Endothelial cell of umbilical vein (primary cell): ENCODE results near the gene APC2. TPM values are rescaled to one million over a fixed set of nuclear protein-coding genes. Genes with fewer than 3 reads are reported as not detected.

Source experiments
- BruUV-seq: library from RNA; stranded (reverse); fragments of 400-500 nt; replicated peaks from 2 replicates; lab custom pipeline; 2021; lab: Mats Ljungman, UMichigan
- CTCF ChIA-PET: fragments of 300-600, 350-600 bp; sonication (Branson Sonifier 250); formaldehyde crosslinking; loops from one replicate; lab custom pipeline; 2021; ENCODE audit warnings: antibody characterized with exemption, inconsistent platforms; lab: Charles Lee
- POLR2A ChIA-PET: fragments of 300-600, 350-600 bp; sonication (Branson Sonifier 250); formaldehyde crosslinking; loops from one replicate; lab custom pipeline; 2021; ENCODE audit warnings: antibody characterized with exemption, inconsistent platforms; lab: Charles Lee
- DNase-seq: peaks from one replicate; pipeline ENCODE4 v3.0.0-alpha.2; 2011; ENCODE audit warnings: low read depth, low spot score
- FAIRE-seq: peaks from 2 replicates; lab custom pipeline; 2011; peaks lifted over from hg19 to GRCh38; lab: Jason Lieb, UNC
- H2AFZ ChIP-seq: 2 replicates; pipeline ENCODE4 v1.6.0; 2012; ENCODE audit warnings: low read depth, low read length, control low read depth, inconsistent platforms
- H3K27ac ChIP-seq: 2 replicates; pipeline ENCODE4 v1.5.1; 2011; ENCODE audit warnings: low read depth, mild to moderate bottlenecking, control low read depth, low read length, moderate library complexity; ENCODE audit not compliant: insufficient read depth
- H3K27me3 ChIP-seq, 2 experiments: 2 replicates each; pipeline versions ENCODE4 v1.6.0 to v1.6.1; 2011; ENCODE audit warnings: low read length in 2 of 2, mixed read lengths in 1 of 2; ENCODE audit not compliant: control insufficient read depth in 2 of 2, insufficient read depth in 2 of 2
- H3K36me3 ChIP-seq, 2 experiments: 2 replicates in 1 of 2; 3 replicates in 1 of 2; pipeline ENCODE4 v1.5.1; 2011; ENCODE audit warnings: low read length in 2 of 2, mild to moderate bottlenecking in 1 of 2, moderate library complexity in 1 of 2; ENCODE audit not compliant: control insufficient read depth in 2 of 2, insufficient read depth in 2 of 2; ENCODE audit errors: extremely low read depth in 1 of 2
- H3K4me1 ChIP-seq: 3 replicates; pipeline ENCODE4 v1.5.1; 2011; ENCODE audit warnings: mild to moderate bottlenecking, low read length; ENCODE audit not compliant: control insufficient read depth, insufficient read depth; ENCODE audit errors: extremely low read depth
- H3K4me2 ChIP-seq: 2 replicates; pipeline ENCODE4 v1.6.1; 2011; ENCODE audit warnings: low read length, control low read depth, mixed read lengths; ENCODE audit not compliant: insufficient read depth
- H3K4me3 ChIP-seq, 3 experiments: fragments of 200-600 bp in 1 of 3; sonication (generic), shearing (Covaris generic) in 1 of 3; replicated peaks in 1 of 3; 2 replicates each; pipeline ENCODE4 v1.5.1; 2011 to 2016; ENCODE audit warnings: control low read depth in 3 of 3, low read length in 3 of 3, mild to moderate bottlenecking in 2 of 3, inconsistent platforms in 1 of 3, low read depth in 1 of 3, moderate library complexity in 1 of 3; ENCODE audit not compliant: insufficient read depth in 1 of 3
- H3K79me2 ChIP-seq: 2 replicates; pipeline ENCODE4 v1.6.0; 2012; ENCODE audit warnings: low read length, inconsistent platforms; ENCODE audit not compliant: control insufficient read depth, insufficient read depth
- H3K9ac ChIP-seq: replicated peaks from 2 replicates; pipeline ENCODE3; 2011; ENCODE audit warnings: low read length, control low read depth; ENCODE audit not compliant: insufficient read depth; ENCODE audit errors: extremely low read depth
- H3K9me1 ChIP-seq: replicated peaks from 3 replicates; pipeline ENCODE4 v1.6.0; 2011; ENCODE audit warnings: mild to moderate bottlenecking, low read length; ENCODE audit not compliant: control insufficient read depth, insufficient read depth; ENCODE audit errors: extremely low read depth
- H3K9me3 ChIP-seq: replicated peaks from 2 replicates; pipeline ENCODE4 v1.5.1; 2012; ENCODE audit warnings: low read length, inconsistent platforms; ENCODE audit not compliant: control insufficient read depth, insufficient read depth
- H4K20me1 ChIP-seq: replicated peaks from 2 replicates; pipeline ENCODE3; 2011; ENCODE audit warnings: mild to moderate bottlenecking, low read length; ENCODE audit not compliant: control insufficient read depth, insufficient read depth; ENCODE audit errors: extremely low read depth
- EZH2 ChIP-seq: IDR thresholded peaks from 2 replicates; pipeline ENCODE4 v1.6.1; 2012; ENCODE audit warnings: borderline replicate concordance, low read depth, mild to moderate bottlenecking, moderate library complexity, low read length, inconsistent platforms; ENCODE audit not compliant: severe bottlenecking
- FOS ChIP-seq: IDR thresholded peaks from 2 replicates; pipeline ENCODE4 v1.6.1; 2011; ENCODE audit warnings: mild to moderate bottlenecking, low read length, moderate library complexity, borderline replicate concordance; ENCODE audit not compliant: insufficient read depth
- GATA2 ChIP-seq: IDR thresholded peaks from 2 replicates; pipeline ENCODE4 v1.7.0; 2011; ENCODE audit warnings: low read depth, mild to moderate bottlenecking, moderate library complexity, mixed read lengths, low read length; ENCODE audit not compliant: insufficient read length, insufficient read depth
- JUN ChIP-seq: IDR thresholded peaks from 2 replicates; pipeline ENCODE4 v1.6.1; 2011; ENCODE audit warnings: borderline replicate concordance, low read depth; ENCODE audit not compliant: insufficient read length, insufficient read depth
- MYC ChIP-seq: IDR thresholded peaks from one replicate; pipeline ENCODE4 v1.6.1; 2011; ENCODE audit warnings: mild to moderate bottlenecking, low read depth, low read length
- POLR2A ChIP-seq: IDR thresholded peaks from 2 replicates; pipeline ENCODE4 v1.6.1; 2012; ENCODE audit warnings: low read depth, mild to moderate bottlenecking, control low read depth, low read length
- POLR2AphosphoS5 ChIP-seq: IDR thresholded peaks from 2 replicates; pipeline ENCODE4 v1.6.1; 2012; ENCODE audit warnings: low read depth, mild to moderate bottlenecking, control low read depth, low read length, moderate library complexity; ENCODE audit not compliant: insufficient read depth
- dilution Hi-C: fragments of 300-500 bp; cut with MboI; formaldehyde crosslinking; loops from one replicate; pipeline ENCODE4 v1.15.0; 2019; ENCODE audit warnings: low sequenced_read_pairs; ENCODE audit not compliant: extremely low pct_ligation_motif_present
- intact Hi-C: fragments of 100-400 bp; cut with micrococcal nuclease; formaldehyde crosslinking; loops from one replicate; pipeline ENCODE4 v1.10.0; 2022
- polyA plus RNA-seq, 4 experiments: library from polyadenylated mRNA; depleted of rRNA in 3 of 4; stranded (reverse) in 3 of 4; unstranded in 1 of 4; fragments of >200 nt; gene quantifications; 2 replicates each; pipeline versions ENCODE4 v1.2.1 to v1.2.3, GENCODE V29; 2011 to 2012; ENCODE audit warnings: missing spikeins in 1 of 4
- total RNA-seq: library from RNA; stranded (reverse); gene quantifications from 2 replicates; pipeline ENCODE4 v1.2.3, GENCODE V29; 2021
- TF ChIP-seq, protein P1 (sequence below), 2 donors: IDR thresholded peaks; 1 replicate in 1 of 2; 2 replicates in 1 of 2; pipeline ENCODE4 v1.5.1; 2011; ENCODE audit warnings: low read length in 2 of 2, mild to moderate bottlenecking in 2 of 2, moderate library complexity in 2 of 2, control low read depth in 1 of 2, inconsistent platforms in 1 of 2, low read depth in 1 of 2; ENCODE audit not compliant: insufficient read depth in 1 of 2; ENCODE audit errors: extremely low read depth in 1 of 2
- TF ChIP-seq, protein P2 (sequence below): IDR thresholded peaks from 2 replicates; pipeline ENCODE4 v1.6.1; 2011; ENCODE audit not compliant: insufficient read depth, insufficient read length

The APC2 gene
- total and polyA plus RNA-seq, 2 donors (not counting 3 experiments of a cell fraction or from before 2014, with no cell fraction given): 0.01 to 0.04 TPM

DNA sequence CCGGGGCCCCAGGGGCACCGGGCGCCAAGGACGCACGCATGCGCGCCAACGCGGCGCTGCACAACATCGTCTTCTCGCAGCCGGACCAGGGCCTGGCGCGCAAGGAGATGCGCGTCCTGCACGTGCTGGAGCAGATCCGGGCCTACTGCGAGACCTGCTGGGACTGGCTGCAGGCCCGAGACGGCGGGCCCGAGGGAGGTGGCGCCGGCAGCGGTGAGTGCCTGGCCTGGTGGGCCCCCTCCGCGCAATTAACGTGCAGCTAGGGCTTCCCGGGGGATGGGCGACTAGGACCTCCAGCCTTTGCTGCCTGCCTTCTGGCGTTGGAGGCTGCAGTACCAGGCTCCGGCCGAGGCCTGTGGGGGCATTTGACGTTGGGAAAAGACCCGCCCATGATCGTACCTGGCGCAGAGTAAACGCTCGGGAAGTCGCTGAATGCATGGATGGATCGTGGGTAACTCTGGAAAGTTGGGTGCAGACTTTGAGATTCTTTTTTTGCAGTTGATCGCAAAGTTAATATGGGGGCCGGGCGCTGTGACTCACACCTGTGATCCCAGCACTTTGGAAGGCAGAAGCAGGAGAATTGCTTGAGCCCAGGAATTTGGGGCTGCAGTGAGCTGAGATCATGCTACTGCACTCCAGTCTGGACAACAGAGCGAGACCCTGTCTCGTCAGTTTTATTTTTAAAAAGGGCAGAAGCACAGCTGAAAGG lies 7.3 kb downstream of the APC2 start:
- H3K79me2 ChIP-seq: no peaks in the 10 kb centered on the region
- CTCF ChIA-PET: no interaction called here
- no peak overlapping the region for H3K27ac ChIP-seq
- no peaks in the 10 kb centered on the region for H3K9me1 ChIP-seq
- intact Hi-C loops (no loop called here), dilution Hi-C loops (no loop called here)
- H3K4me2 ChIP-seq: no peak overlapping the region
- H3K36me3 ChIP-seq: no peaks in the 10 kb centered on the region
- H2AFZ ChIP-seq: no peak overlapping the region
- POLR2A ChIA-PET: no interaction called here
- no peak overlapping the region for H3K9ac ChIP-seq
- peaks cover 16 to 27% of the 10 kb centered on the region in 2 experiments for H3K27me3 ChIP-seq
- FAIRE-seq (no peak), DNase-seq (no peak)
- H4K20me1 ChIP-seq: no peaks in the 10 kb centered on the region
- no peak for TF ChIP-seq FOS
- TF ChIP-seq, protein P1, sequence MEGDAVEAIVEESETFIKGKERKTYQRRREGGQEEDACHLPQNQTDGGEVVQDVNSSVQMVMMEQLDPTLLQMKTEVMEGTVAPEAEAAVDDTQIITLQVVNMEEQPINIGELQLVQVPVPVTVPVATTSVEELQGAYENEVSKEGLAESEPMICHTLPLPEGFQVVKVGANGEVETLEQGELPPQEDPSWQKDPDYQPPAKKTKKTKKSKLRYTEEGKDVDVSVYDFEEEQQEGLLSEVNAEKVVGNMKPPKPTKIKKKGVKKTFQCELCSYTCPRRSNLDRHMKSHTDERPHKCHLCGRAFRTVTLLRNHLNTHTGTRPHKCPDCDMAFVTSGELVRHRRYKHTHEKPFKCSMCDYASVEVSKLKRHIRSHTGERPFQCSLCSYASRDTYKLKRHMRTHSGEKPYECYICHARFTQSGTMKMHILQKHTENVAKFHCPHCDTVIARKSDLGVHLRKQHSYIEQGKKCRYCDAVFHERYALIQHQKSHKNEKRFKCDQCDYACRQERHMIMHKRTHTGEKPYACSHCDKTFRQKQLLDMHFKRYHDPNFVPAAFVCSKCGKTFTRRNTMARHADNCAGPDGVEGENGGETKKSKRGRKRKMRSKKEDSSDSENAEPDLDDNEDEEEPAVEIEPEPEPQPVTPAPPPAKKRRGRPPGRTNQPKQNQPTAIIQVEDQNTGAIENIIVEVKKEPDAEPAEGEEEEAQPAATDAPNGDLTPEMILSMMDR (IDR thresholded peaks at IDR 0.05; ENCODE audit: extremely low read depth in 1 of 2, insufficient read depth in 1 of 2, low read depth in 1 of 2, low read length in 2 of 2): peak in 1 of 2 donors; percentile 8
- no peaks in the 10 kb centered on the region for H3K4me1 ChIP-seq
- no peak overlapping the region for H3K4me3 ChIP-seq
- no TSS peak for BruUV-seq
- H3K9me3 ChIP-seq: no peaks in the 10 kb centered on the region

DNA sequence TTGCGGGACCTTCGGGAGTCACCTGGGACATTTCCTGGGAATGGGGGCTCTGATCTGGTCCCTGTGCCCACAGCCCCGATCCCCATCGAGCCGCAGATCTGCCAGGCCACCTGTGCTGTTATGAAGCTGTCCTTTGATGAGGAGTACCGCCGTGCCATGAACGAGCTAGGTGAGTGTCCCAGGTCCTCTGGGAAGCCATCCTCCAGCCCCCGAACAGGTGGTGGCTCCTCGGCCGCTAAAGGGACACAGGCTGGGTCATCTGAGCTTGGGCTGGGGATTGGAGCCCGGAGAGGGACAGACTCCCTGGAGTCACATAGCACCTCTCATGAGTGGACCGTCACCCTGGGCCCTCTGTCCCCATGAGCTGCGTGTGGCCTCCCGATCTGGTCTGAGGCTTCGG lies 8.0 kb downstream of the APC2 start:
- DNase-seq (no peak), FAIRE-seq (no peak)
- CTCF ChIA-PET: interaction anchor here (1.0 to 1.5 kb wide), 3 partner anchors 9 to 16 kb away, joined by 3 to 5 read pairs (median 5); no protein-coding TSS in a partner anchor
- no peaks in the 10 kb centered on the region for H4K20me1 ChIP-seq
- BruUV-seq: no TSS peak
- no peaks in the 10 kb centered on the region for H3K9me3 ChIP-seq
- TF ChIP-seq MYC: no peak
- TF ChIP-seq, protein P1 (IDR thresholded peaks at IDR 0.05; ENCODE audit: extremely low read depth in 1 of 2, insufficient read depth in 1 of 2, low read depth in 1 of 2, low read length in 2 of 2): no peak
- TF ChIP-seq, protein P2, sequence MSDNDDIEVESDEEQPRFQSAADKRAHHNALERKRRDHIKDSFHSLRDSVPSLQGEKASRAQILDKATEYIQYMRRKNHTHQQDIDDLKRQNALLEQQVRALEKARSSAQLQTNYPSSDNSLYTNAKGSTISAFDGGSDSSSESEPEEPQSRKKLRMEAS: no peak
- TF ChIP-seq POLR2A: no peak
- TF ChIP-seq EZH2: no peak
- no peak for TF ChIP-seq FOS
- no peak for TF ChIP-seq JUN
- TF ChIP-seq GATA2: no peak
- no peak for TF ChIP-seq POLR2AphosphoS5
- H3K4me3 ChIP-seq: no peak overlapping the region
- H2AFZ ChIP-seq: no peak overlapping the region
- H3K9ac ChIP-seq: no peak overlapping the region
- intact Hi-C loops (no loop called here), dilution Hi-C loops (no loop called here)
- no peak overlapping the region for H3K27ac ChIP-seq
- POLR2A ChIA-PET: no interaction called here
- H3K9me1 ChIP-seq: no peaks in the 10 kb centered on the region
- H3K36me3 ChIP-seq: no peaks in the 10 kb centered on the region
- no peaks in the 10 kb centered on the region for H3K79me2 ChIP-seq
- no peak overlapping the region for H3K4me2 ChIP-seq
- H3K4me1 ChIP-seq: no peaks in the 10 kb centered on the region
- peaks cover 15 to 22% of the 10 kb centered on the region in 2 experiments for H3K27me3 ChIP-seq
